Aorta (tissue), 5 donors: ENCODE results near the gene TGIF1. TPM values are rescaled to one million over a fixed set of nuclear protein-coding genes. Genes with fewer than 3 reads are reported as not detected.

Experiments
- ATAC-seq: fragments of 200-7000 bp; cut with Tn5 transposase; one replicate; pipeline ENCODE4 v1.9.1; 2022; ENCODE audit warnings: moderate library complexity; ENCODE audit not compliant: low FRiP score
- DNase-seq, 2 donors: peaks; one replicate each; pipeline ENCODE4 v3.0.0-alpha.2; 2020
- H3K27ac ChIP-seq, 2 donors: one replicate each; pipeline ENCODE4 v1.5.1; 2013; ENCODE audit warnings: low read length in 2 of 2, mild to moderate bottlenecking in 2 of 2, moderate library complexity in 2 of 2, control low read depth in 1 of 2, inconsistent platforms in 1 of 2, low read depth in 1 of 2
- H3K27me3 ChIP-seq, 2 donors: one replicate each; pipeline ENCODE4 v1.6.1; 2013; ENCODE audit warnings: control low read depth in 1 of 2, low read length in 1 of 2, mild to moderate bottlenecking in 1 of 2, moderate library complexity in 1 of 2; ENCODE audit not compliant: insufficient read depth in 2 of 2, control insufficient read depth in 1 of 2
- H3K36me3 ChIP-seq, 2 donors: one replicate each; pipeline ENCODE4 v1.6.1; 2013; ENCODE audit warnings: control low read depth in 1 of 2, low read length in 1 of 2, mild to moderate bottlenecking in 1 of 2; ENCODE audit not compliant: insufficient read depth in 2 of 2, control insufficient read depth in 1 of 2
- H3K4me1 ChIP-seq, 2 donors: one replicate each; pipeline ENCODE4 v1.6.1; 2013; ENCODE audit warnings: low read length in 2 of 2, control low read depth in 1 of 2, mild to moderate bottlenecking in 1 of 2, moderate library complexity in 1 of 2; ENCODE audit not compliant: insufficient read depth in 2 of 2, control insufficient read depth in 1 of 2
- H3K4me3 ChIP-seq, 2 donors: one replicate each; pipeline ENCODE4 v1.5.1; 2013; ENCODE audit warnings: low read length in 2 of 2, control low read depth in 1 of 2, mild to moderate bottlenecking in 1 of 2
- H3K9me3 ChIP-seq: one replicate; pipeline ENCODE4 v1.6.1; 2013; ENCODE audit warnings: mild to moderate bottlenecking, low read length; ENCODE audit not compliant: control insufficient read depth
- WGBS, 2 donors: extraction: QIAGEN DNeasy Blood & Tissue Kit; methylation state at CpG; one replicate each; pipeline ENCODE4 v1.1.7; 2013; 5-methylcytosine and 5-hydroxymethylcytosine counted together
- intact Hi-C, 2 donors: fragments of 100-400 bp; cut with DNase I; formaldehyde crosslinking; loops; one replicate each; pipeline versions ENCODE4 v1.14.2 to v1.15.0; 2022
- polyA plus RNA-seq, 2 donors: library from polyadenylated mRNA; stranded (reverse); fragments of 200-250 nt; gene quantifications; one replicate each; pipeline ENCODE4 v1.2.3, GENCODE V29; 2013
- total RNA-seq, 2 donors: library from RNA; stranded (reverse); fragmentation: NEBNext Ultra II Directional; extraction: Animal tissue kit (Norgen Biotek cat#: 25700); gene quantifications; one replicate each; pipeline ENCODE4 v1.2.1, GENCODE V29; 2021
- donor health status: healthy with polysubstance abuse.
- donor health status: Bipolar disorder and iron deficiency.
- donor health status: DM: no; HTN: no; CAD: no.
- donor health status: DM: no; HTN: no; CAD: no.
- donor health status: DM: yes; HTN: yes; CAD: no.

Gene TGIF1
- total and polyA plus RNA-seq, 4 donors: 34.7 to 48.2 (median 41.5) TPM

DNA sequence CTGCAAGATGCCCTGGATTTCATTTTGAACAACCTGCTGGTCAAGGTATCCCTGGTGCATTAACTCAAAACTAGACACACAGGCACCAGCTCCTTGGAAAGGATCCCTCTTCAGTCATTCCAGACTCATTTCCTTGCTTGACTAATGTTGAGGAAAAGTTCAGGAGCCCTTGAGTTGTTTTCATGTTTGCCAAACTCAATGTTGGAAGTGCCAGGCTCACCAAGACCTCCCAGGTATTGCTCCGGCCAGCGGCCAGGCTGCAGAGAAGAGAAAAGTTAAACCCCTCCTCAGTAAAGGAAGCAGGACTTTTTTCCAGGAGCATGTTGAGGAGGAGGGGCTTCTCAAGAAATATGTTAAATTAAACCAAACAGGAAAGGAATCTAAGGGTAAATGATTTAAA, 42.7 kb downstream of the TGIF1 start:
- no peaks in the 10 kb centered on the region for H3K4me1 ChIP-seq
- H3K27me3 ChIP-seq: peaks cover 0 to 2% of the 10 kb centered on the region in 2 donors
- no peak overlapping the region for H3K4me3 ChIP-seq
- intact Hi-C loops: loop anchor here in 1 of 2 donors (5.0 kb wide), 1 partner anchor 215 kb away; no protein-coding TSS in a partner anchor
- ATAC-seq (no peak), DNase-seq (no peak)
- no peaks in the 10 kb centered on the region for H3K36me3 ChIP-seq
- H3K9me3 ChIP-seq: no peaks in the 10 kb centered on the region
- no peak overlapping the region for H3K27ac ChIP-seq
- WGBS, 2 donors: 63 to 77% methylated on average over 2 of the region's 2 CpGs

GRCh38 chr18:3493501-3494244, 43.7 kb downstream of the TGIF1 start:
- intact Hi-C loops: loop anchor here in 1 of 2 donors (5.0 kb wide), 1 partner anchor 216 kb away; no protein-coding TSS in a partner anchor

GRCh38 chr18:3494245-3494526, 44.2 kb downstream of the TGIF1 start:
- H3K9me3 ChIP-seq: no peaks in the 10 kb centered on the region
- no peak overlapping the region for H3K4me3 ChIP-seq
- H3K4me1 ChIP-seq: no peaks in the 10 kb centered on the region
- DNase-seq (no peak), ATAC-seq (no peak)
- no peak overlapping the region for H3K27ac ChIP-seq
- no peaks in the 10 kb centered on the region for H3K36me3 ChIP-seq
- 83 to 86% methylated on average over 4 of the region's 4 CpGs for WGBS, 2 donors
- H3K27me3 ChIP-seq: peaks cover 0 to 2% of the 10 kb centered on the region in 2 donors
- intact Hi-C loops: loop anchor here in 1 of 2 donors (5.0 kb wide), 1 partner anchor 217 kb away; no protein-coding TSS in a partner anchor

More at GRCh38 chr18:3493501-3494244, 43.7 kb downstream of the TGIF1 start:
- WGBS, 2 donors: 73 to 80% methylated on average over 9 of the region's 9 CpGs
- Histone ChIP-seq H3K27me3 (peaks cover 0 to 2% of the 10 kb centered on the region in 2 donors), H3K4me3 (no peak overlapping the region), H3K4me1 (no peaks in the 10 kb centered on the region), H3K9me3 (no peaks in the 10 kb centered on the region), H3K27ac (no peak overlapping the region), H3K36me3 (no peaks in the 10 kb centered on the region)
- DNase-seq (no peak), ATAC-seq (no peak)

DNA sequence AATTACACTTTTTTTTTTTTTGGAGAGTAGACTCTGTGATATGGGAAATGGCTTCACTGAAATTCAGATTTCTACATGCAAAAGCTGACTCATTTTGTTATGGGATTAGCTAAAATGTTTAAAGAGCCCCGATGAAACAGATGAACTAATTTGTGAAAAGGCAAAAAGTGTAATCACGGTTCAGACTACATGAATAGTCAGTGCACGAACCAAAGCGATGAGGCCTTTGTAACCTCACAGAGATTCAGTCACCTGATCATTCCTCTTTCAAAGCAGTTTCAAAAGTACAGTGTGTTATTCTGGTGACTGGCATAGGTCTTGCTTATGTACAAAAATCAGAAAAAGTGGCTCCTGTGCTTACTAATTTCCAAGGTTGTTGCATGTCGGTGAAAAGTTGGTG, 44.6 kb downstream of the TGIF1 start:
- no peaks in the 10 kb centered on the region for H3K36me3 ChIP-seq
- H3K9me3 ChIP-seq: no peaks in the 10 kb centered on the region
- WGBS, 2 donors: 93 to 96% methylated on average over 5 of the region's 5 CpGs
- DNase-seq (no peak), ATAC-seq (no peak)
- intact Hi-C loops: loop anchor here in 1 of 2 donors (5.0 kb wide), 1 partner anchor 217 kb away; no protein-coding TSS in a partner anchor
- no peak overlapping the region for H3K27ac ChIP-seq
- no peaks in the 10 kb centered on the region for H3K4me1 ChIP-seq
- H3K27me3 ChIP-seq: peaks cover 0 to 2% of the 10 kb centered on the region in 2 donors
- H3K4me3 ChIP-seq: no peak overlapping the region

DNA sequence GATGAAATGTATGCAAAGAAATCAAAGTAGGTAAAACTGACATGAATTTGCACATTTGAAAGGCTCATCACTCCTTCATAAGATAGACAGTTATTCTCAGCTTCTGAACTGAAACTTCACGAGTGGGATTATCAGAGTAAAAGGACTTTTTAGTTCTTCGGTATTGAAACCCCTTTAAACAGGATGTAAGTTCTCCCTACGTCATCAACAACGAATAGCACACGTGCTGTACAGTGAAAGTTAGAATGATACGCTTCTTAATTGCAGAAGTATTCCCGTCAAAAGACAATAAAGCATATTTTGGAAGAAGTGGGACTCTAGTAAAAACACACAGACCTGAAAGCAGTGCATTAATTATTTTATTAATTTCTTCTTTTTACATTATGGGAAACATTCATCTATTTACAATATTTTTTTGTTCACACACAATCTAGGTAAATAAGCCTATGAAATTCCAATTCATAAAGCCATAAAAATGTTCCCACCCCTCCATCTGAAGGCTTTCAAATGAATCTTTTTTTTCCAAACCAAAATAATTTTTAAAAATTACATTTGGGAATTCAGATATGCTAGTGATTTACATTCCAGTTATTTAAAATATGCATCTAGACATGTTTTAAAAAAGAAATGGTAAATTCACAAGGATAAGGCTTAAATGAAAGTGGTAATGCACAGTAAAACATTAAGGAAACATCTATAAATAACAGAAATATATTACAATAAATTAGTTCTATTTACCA, 45.9 kb downstream of the TGIF1 start:
- no peaks in the 10 kb centered on the region for H3K4me1 ChIP-seq
- H3K9me3 ChIP-seq: no peaks in the 10 kb centered on the region
- ATAC-seq: no peak
- H3K4me3 ChIP-seq: no peak overlapping the region
- intact Hi-C loops: no loop called here
- peaks cover 0 to 2% of the 10 kb centered on the region in 2 donors for H3K27me3 ChIP-seq
- 92% methylated on average over 7 of the region's 7 CpGs for WGBS, 2 donors
- H3K27ac ChIP-seq: no peak overlapping the region
- H3K36me3 ChIP-seq: no peaks in the 10 kb centered on the region
- no peak for DNase-seq

- no peak overlapping the region for H3K27ac ChIP-seq
- WGBS, 2 donors: 36 to 40% methylated on average over 58 of the region's 58 CpGs
- no peaks in the 10 kb centered on the region for H3K9me3 ChIP-seq
- H3K36me3 ChIP-seq: no peaks in the 10 kb centered on the region
- H3K27me3 ChIP-seq: no peaks in the 10 kb centered on the region
- peak; percentile 53 to 84 for DNase-seq
- H3K4me1 ChIP-seq: no peaks in the 10 kb centered on the region
- H3K4me3 ChIP-seq: peak overlapping the region in 1 of 2 donors; percentile 32
- intact Hi-C loops: no loop called here
- ATAC-seq: peak; percentile 75
Measured at GRCh38 chr18:3498698-3499471, 48.9 kb downstream of the TGIF1 start.

DNA sequence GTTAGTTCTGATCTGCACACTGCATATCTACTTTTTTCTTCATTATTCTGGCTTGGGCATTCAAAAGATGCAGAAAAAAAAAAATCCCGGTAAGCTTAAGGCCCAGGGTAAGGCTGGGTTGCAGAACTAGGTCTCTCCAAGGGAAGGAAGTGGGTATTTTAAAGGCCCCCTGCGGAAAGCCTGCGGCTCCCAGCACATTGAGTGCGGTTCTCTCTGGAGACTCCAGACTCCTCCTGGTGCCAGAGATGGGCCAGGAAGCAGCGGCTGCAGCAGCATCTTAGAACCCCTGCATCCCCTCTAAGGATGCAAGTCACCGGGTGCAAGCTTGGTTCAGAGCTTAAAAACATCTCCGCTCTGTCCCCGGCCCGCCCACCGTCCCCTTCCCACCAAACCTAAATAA, 49.5 kb downstream of the TGIF1 start:
- no peaks in the 10 kb centered on the region for H3K9me3 ChIP-seq
- 67 to 71% methylated on average over 10 of the region's 10 CpGs for WGBS, 2 donors
- H3K36me3 ChIP-seq: no peaks in the 10 kb centered on the region
- DNase-seq: no peak
- peak overlapping the region in 1 of 2 donors; percentile 32 for H3K4me3 ChIP-seq
- no peaks in the 10 kb centered on the region for H3K4me1 ChIP-seq
- H3K27me3 ChIP-seq: no peaks in the 10 kb centered on the region
- intact Hi-C loops: no loop called here
- H3K27ac ChIP-seq: no peak overlapping the region
- peak; percentile 41 for ATAC-seq

- no peak overlapping the region for H3K4me3 ChIP-seq
- H3K9me3 ChIP-seq: no peaks in the 10 kb centered on the region
- no peaks in the 10 kb centered on the region for H3K4me1 ChIP-seq
- no peak overlapping the region for H3K27ac ChIP-seq
- no peaks in the 10 kb centered on the region for H3K36me3 ChIP-seq
- no peak for DNase-seq
- no peaks in the 10 kb centered on the region for H3K27me3 ChIP-seq
- WGBS, 2 donors: 75 to 76% methylated on average over 5 of the region's 5 CpGs
- intact Hi-C loops: loop anchor here in 1 of 2 donors (10.0 kb wide), 1 partner anchor 165 kb away; no protein-coding TSS in a partner anchor
- ATAC-seq: no peak
Measured at GRCh38 chr18:3500016-3500415, 50.0 kb downstream of the TGIF1 start.
